ENCODE measurements around the gene GTF2F2. TPM values are rescaled to one million over a fixed set of nuclear protein-coding genes. Genes with fewer than 3 reads are reported as not detected.
A peak's percentile ranks its signal among the peaks of the same experiment; 100 is the strongest.

GTF2F2 gene
- total and polyA plus RNA-seq, 2 experiments from 2014 or later: 15.5 to 21.3 TPM

- Histone ChIP-seq H3K27me3 (no peaks in the 10 kb centered on the region), H3K36me3 (no peaks in the 10 kb centered on the region), H3K4me3 (no peak overlapping the region), H3K9me3 (ENCODE audit: low read depth) (no peaks in the 10 kb centered on the region), H3K4me1 (ENCODE audit: low read depth) (no peaks in the 10 kb centered on the region), H3K27ac (no peak overlapping the region)
- DNase-seq (ENCODE audit: low read depth in 1 of 2, low spot score in 1 of 2): no peak
- TF ChIP-seq, protein P1, sequence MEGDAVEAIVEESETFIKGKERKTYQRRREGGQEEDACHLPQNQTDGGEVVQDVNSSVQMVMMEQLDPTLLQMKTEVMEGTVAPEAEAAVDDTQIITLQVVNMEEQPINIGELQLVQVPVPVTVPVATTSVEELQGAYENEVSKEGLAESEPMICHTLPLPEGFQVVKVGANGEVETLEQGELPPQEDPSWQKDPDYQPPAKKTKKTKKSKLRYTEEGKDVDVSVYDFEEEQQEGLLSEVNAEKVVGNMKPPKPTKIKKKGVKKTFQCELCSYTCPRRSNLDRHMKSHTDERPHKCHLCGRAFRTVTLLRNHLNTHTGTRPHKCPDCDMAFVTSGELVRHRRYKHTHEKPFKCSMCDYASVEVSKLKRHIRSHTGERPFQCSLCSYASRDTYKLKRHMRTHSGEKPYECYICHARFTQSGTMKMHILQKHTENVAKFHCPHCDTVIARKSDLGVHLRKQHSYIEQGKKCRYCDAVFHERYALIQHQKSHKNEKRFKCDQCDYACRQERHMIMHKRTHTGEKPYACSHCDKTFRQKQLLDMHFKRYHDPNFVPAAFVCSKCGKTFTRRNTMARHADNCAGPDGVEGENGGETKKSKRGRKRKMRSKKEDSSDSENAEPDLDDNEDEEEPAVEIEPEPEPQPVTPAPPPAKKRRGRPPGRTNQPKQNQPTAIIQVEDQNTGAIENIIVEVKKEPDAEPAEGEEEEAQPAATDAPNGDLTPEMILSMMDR (IDR thresholded peaks at IDR 0.05; ENCODE audit: low read depth, low read length): no peak
Measured at GRCh38 chr13:45084515-45084914, 35.8 kb upstream of the GTF2F2 start.

DNA sequence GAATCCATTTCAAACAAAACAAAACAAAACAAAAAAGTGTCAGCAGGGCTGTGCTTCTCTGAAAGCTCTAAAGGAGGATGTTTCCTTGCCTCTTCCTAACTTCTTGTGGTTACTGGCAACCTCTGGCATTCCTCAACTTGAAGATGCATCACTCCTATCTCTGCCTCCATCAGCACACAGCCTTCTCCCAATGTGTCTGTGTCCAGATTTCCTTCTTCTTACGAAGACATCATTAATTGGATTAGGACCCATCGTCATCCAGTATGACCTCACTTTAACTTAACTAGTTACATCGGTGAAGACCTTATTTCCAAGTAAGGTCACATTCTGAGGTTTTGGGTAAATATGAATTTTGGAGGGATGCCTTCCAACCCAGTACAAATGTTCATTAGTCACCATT is 33.8 kb upstream of the GTF2F2 start:
- Histone ChIP-seq H3K27me3 (no peaks in the 10 kb centered on the region), H3K9me3 (ENCODE audit: low read depth) (no peaks in the 10 kb centered on the region), H3K36me3 (no peaks in the 10 kb centered on the region), H3K4me1 (ENCODE audit: low read depth) (no peaks in the 10 kb centered on the region), H3K27ac (no peak overlapping the region), H3K4me3 (no peak overlapping the region)
- peak in 1 of 2 donors; percentile 25 for DNase-seq (ENCODE audit: low read depth in 1 of 2, low spot score in 1 of 2)
- TF ChIP-seq, protein P1 (IDR thresholded peaks at IDR 0.05; ENCODE audit: low read depth, low read length): no peak

DNA sequence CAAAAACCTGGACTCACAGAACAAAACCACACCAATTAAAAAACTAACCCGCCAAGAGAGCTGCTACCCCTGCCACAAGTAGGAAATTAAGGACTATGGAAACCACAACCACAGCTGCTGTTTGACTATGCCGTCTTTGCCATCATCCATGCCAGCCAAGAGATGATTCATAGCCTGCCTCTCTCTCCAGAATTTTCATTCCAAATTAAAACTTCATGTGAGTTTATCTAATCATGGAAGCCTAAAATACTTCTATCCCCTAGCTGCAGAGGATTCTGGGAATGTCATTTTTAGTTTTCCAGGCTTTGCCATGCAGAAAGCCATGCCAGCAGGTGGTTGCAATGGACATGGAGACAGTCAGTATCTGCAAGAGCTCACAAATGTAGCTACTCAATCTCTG is 27.6 kb upstream of the GTF2F2 start:
- Histone ChIP-seq H3K4me1 (ENCODE audit: low read depth) (no peaks in the 10 kb centered on the region), H3K9me3 (ENCODE audit: low read depth) (no peaks in the 10 kb centered on the region), H3K4me3 (no peak overlapping the region), H3K27ac (no peak overlapping the region), H3K36me3 (no peaks in the 10 kb centered on the region), H3K27me3 (no peaks in the 10 kb centered on the region)
- DNase-seq (ENCODE audit: low read depth in 1 of 2, low spot score in 1 of 2): peak in 1 of 2 donors; percentile 8
- TF ChIP-seq, protein P1 (IDR thresholded peaks at IDR 0.05; ENCODE audit: low read depth, low read length): no peak

- H3K36me3 ChIP-seq: no peaks in the 10 kb centered on the region
- H3K27ac ChIP-seq: no peak overlapping the region
- no peak overlapping the region for H3K4me3 ChIP-seq
- TF ChIP-seq, protein P1 (IDR thresholded peaks at IDR 0.05; ENCODE audit: low read depth, low read length): no peak
- H3K27me3 ChIP-seq: no peaks in the 10 kb centered on the region
- no peaks in the 10 kb centered on the region for H3K9me3 ChIP-seq (ENCODE audit: low read depth)
- H3K4me1 ChIP-seq (ENCODE audit: low read depth): no peaks in the 10 kb centered on the region
- no peak for DNase-seq (ENCODE audit: low read depth in 1 of 2, low spot score in 1 of 2)
Measured at GRCh38 chr13:45100573-45101262, 19.6 kb upstream of the GTF2F2 start.

DNA sequence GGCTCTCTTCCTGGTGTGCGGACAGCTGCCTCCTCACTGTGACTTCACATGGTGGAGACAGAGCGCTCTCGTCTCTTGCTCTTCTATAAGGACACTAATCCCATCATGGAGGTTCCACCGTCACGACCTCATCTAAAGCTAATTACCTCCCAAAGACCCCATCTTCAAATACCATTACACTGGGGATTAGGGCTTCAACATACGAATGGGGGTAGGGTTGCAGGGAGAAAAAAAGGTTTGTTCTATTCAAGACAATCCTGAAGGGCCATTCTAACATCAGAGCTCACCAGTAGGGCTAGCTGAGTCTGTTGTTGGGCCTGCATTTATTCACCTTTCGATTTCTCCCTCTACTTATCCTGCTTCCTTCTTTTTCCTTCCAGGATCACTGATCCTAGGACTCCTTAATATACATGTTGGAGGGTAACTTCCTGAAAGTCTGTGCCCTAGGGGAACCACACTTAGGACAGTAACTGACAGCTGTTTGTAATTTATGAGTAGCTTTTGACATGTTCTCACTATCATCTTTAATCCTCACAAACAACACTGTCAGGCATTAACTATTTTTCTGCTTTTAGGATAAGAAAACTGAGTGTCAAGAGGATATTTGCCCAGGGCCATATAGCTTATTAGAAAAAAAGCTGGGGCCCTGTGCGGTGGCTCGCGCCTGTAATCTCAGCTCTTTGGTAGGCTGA is 18.8 kb upstream of the GTF2F2 start:
- Histone ChIP-seq H3K9me3 (ENCODE audit: low read depth) (no peaks in the 10 kb centered on the region), H3K27ac (no peak overlapping the region), H3K27me3 (no peaks in the 10 kb centered on the region), H3K4me1 (ENCODE audit: low read depth) (no peaks in the 10 kb centered on the region), H3K4me3 (no peak overlapping the region), H3K36me3 (no peaks in the 10 kb centered on the region)
- no peak for DNase-seq (ENCODE audit: low read depth in 1 of 2, low spot score in 1 of 2)
- TF ChIP-seq, protein P1 (IDR thresholded peaks at IDR 0.05; ENCODE audit: low read depth, low read length): no peak
